ENCODE measurements around the gene FAM229B. TPM values are rescaled to one million over a fixed set of nuclear protein-coding genes. Genes with fewer than 3 reads are reported as not detected.
A peak's percentile ranks its signal among the peaks of the same experiment; 100 is the strongest.
"Not testable (repeated sequence)": the region's sequence is repeated elsewhere in the genome, so short reads cannot be mapped to it uniquely, and the experiment has no call there.

The FAM229B gene, protein sequence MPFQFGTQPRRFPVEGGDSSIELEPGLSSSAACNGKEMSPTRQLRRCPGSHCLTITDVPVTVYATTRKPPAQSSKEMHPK
- 14.4 TPM for polyA plus RNA-seq (ENCODE audit: insufficient read length)

DNA sequence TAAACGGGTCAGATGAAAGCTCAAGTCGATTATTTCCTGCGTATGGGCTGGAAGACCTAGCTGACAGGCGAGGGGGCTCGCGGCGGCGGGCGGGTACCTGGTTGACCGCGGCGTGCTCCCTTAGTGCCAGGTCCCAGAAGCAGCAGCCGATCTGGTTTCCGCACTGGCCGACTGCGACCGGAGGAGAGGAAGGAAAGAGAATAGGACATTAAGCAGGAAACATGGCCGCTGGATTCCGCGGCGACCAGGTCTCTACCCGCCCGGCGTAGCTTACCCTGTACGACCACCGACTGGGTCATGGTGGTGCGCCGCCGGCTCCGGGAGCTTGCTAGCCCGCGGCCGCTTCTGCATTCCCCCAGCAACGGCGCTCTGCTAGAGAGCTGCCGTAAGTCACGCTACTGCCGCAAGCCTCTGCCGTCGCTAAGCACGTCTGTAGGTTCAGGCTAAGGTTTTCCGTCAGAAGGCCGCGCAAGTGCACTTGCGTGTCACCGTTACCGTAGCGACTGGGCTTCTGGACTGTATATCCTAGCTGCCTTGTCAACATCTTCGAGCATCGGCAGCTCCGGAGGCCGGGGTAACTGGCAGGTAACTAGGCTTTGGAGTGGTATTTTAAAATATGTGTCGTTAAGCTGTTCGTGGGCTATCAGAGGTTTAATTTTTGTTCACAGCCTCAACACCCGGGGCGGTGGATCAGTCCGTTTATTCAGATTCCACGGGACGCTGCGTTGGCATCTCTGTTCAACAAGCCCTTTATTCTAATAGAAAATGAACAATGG, at the start of gene FAM229B, which contains the start of gene TUBE1:
FAM229B (plus strand) TSS at position 456 of the 776 bp plus-strand sequence. CDS start 11,693 bp downstream, outside the sequence.
TUBE1 (minus strand) TSS at position 347 of the 776 bp plus-strand sequence; CDS start at position 299, 48 bp downstream.
- peak; percentile 94 for DNase-seq

DNA sequence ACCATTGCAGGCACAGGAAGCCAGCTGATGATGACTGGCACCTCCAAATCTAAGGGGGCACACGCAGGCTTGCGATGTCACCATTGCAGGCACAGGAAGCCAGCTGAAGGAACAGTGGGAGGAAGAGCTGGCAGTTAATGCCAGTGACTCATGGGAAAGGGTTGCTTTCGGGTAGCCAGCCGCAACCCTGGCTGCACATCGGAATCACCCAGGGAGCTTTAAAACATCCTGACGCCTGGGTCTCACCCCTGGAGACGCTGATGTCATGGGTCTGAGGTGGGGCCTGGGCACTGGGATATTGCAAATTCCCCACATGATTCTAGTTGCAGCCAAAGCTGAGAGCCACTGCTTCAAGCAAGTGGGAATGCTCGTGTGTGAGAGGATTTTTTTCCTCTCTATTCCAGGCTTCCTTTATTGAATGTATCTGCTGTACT, 49.6 kb upstream of the FAM229B start:
- DNase-seq, result no peak

DNA sequence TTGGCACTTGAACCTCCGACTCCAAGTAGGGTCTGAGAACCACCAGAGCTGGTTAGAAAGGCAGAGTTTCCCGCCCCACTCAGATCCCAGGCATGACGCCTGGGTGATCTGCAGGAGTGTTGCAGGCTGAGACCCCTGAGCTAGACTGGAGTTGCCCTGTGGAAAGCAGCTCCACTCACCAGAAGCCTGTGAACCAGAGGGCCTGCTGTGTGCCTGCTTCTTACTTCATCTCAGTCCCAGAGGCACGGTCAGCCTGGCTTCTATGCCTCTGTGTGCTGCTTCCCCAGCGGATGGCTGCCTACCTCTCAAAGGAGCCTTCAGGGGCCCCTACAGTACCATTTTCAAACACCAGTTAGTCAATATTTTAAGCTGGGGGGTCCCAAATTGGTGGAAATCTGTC, 49.1 kb upstream of the FAM229B start:
- no peak for DNase-seq

DNA sequence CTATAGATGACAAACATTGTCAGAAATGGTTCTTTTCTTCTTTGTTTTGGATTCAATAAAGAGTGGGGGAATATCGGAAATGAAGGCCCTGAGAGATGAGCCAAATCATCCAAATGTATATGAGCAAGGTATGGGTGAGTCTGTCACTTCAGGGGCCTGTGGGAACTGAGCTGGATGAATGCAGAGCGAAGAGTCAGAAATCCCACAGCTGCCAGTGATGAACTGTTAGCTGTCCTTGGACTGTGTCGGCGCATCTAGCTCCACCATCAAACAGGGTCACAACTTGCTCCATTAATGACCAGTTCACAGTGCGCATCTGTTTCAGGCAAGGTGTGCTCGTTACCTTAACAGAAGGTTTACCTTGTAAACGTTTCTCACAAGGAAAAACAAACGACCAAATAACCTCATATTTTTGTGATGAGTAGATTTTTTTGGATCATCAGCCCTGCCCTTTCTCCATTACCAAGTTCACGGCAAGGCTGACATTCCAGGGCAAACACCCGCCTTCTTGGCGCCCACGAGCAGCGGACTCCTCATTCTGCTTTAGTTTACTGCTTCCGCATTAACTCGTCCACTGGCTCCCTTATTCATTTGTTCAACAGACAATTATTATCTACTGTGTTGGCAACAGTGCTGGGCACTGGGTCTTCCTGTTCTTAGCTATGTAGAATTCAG, 48.5 kb upstream of the FAM229B start:
- no peak for DNase-seq

DNA sequence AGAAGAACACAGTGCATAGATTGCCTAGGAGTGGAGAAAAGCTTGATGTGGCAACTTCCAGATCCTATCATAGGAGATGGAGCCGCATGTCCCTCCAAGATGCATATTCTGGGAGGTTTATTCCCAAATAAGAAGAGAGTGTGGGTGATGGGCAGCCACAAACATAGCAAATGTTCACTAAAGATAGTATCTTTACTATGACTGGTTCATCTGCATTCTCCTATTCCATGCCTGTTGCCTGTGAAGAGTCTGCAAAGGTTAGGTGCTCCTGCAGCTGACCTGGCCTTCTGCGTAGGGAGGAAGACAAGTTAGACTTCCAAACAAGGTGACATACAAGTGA, 48.0 kb upstream of the FAM229B start:
- DNase-seq, result no peak

DNA sequence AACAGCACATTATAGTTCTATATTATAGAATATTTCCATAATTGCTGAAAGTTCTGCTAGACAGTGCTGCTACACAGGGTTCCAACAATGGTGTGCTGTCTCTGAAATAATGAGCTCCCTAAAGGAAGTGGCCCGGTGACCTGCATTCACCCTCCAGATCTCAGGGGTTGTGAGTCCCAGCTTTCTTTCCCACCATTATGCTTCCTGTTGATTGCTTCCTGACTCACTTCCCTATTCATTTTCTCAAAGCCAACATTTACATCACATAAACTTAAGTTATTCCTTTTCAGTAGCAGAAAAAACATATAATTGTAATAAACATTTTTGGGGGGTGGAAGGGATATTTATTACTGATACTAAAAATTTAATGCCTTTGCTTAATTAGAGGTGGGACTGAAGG, 46.4 kb upstream of the FAM229B start:
- no peak for DNase-seq

DNA sequence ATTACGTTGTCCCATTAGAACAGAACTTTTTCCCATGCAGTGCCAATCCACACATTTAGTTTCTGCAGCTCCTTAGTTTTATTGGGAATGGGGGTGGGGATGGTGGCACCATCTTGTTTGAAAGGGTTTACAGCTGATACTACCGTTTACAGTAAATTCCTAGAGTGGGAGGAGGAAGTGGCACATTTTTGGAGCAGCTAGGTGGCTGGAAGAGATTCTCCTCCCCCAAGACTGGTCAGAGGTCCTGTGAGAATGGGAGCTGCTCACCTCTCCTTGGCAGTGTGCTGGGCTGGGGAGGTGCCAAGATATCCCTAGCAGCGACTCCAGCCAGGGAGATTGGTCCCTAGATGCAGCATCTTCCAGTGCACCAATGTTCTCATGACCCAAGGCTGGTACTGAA, 45.9 kb upstream of the FAM229B start:
- no peak for DNase-seq

DNA sequence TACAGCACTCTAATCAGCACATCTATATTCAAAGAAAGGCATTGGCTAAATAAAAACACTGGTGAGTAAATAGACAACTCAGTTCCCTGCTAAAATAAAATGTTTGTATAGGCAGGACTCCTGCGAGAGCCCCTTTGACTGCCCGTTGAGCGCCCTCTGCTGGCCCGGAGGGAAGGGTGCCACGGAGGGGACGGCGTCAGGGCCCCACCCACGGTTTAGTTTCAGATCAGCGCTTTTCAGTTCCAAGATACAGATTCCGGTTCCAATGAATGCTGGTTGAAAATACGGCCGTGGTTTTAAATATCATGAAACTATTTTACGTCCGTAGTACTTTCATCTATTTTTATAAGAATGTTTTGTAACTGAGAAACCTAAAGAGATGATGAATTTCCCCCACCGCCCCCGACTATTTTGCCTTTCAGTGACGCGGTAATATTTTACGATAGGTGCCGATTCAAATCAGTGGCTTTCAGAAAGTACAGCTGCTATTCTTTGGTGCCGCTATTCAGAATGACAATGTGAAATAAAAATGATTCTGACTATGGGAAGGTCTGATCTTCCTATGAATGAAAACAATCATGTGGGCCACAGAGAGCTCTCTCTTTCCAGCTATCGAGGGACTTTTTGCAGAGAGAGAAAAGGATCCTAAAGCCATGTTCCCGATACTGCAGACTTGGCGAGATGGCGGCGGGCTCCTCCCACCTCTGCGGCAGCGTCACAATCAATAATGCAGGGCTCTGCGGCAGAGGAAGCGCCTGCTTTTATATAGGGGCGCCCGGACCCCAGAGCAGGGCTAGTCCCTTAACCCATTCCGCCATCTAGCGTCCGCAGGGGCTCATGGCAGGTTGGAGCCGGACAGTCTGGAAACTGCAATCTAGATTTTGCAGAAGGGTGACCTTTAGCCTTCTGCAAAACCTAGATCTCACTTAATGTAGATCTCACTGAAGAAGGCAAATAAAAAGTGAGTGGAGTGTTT, 44.1 kb upstream of the FAM229B start:
- DNase-seq, result peak; percentile 93

DNA sequence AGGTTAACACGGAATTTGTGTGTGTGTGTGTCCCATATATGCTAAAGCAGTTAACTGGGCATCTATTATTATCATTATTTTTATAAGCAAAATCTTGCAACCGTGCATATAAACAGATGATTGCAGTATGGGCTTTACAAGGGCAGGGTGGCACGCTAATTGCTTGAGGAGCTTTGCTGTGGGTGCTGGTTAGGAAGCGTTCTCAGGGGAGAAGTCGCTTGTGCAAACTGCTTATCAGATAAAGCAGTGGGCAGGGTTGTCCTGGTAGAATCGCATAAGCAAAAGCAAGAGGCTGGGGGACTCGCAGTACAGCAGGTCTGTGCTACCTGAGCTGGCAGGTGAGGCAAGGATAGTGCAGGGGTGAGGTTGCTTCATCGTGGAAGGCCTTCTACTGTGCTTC, 43.2 kb upstream of the FAM229B start:
- no peak for DNase-seq

DNA sequence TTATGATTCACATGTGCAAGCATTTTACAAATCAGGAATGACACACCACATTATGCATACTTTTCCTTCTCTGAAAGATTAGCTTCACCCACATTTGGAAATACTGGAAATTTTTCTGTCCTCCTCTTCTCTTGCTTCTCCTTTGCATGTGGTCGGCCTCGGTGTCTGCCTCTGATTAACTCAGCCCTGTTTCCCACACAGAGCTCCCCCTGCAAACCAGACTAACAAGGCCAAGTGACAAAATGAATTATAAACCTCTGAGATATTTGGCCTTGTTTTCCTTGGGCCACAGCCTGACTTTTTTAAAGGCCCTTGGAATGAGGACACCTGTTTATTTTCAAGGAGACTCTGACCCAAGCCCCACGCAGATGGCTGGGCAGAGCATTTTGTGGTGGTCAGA, 42.5 kb upstream of the FAM229B start:
- DNase-seq, result no peak

DNA sequence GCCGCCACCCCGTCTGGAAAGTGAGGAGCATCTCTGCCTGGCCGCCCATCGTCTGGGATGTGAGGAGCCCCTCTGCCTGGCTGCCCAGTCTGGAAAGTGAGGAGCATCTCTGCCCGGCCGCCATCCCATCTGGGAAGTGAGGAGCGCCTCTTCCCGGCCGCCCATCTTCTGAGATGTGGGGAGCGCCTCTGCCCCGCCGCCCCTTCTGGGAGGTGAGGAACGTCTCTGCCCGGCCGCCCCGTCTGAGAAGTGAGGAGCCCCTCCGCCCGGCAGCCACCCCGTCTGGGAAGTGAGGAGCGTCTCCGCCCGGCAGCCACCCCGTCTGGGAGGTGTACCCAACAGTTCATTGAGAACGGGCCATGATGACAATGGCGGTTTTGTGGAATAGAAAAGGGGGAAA, 39.9 kb upstream of the FAM229B start:
- not testable (repeated sequence) for DNase-seq

DNA sequence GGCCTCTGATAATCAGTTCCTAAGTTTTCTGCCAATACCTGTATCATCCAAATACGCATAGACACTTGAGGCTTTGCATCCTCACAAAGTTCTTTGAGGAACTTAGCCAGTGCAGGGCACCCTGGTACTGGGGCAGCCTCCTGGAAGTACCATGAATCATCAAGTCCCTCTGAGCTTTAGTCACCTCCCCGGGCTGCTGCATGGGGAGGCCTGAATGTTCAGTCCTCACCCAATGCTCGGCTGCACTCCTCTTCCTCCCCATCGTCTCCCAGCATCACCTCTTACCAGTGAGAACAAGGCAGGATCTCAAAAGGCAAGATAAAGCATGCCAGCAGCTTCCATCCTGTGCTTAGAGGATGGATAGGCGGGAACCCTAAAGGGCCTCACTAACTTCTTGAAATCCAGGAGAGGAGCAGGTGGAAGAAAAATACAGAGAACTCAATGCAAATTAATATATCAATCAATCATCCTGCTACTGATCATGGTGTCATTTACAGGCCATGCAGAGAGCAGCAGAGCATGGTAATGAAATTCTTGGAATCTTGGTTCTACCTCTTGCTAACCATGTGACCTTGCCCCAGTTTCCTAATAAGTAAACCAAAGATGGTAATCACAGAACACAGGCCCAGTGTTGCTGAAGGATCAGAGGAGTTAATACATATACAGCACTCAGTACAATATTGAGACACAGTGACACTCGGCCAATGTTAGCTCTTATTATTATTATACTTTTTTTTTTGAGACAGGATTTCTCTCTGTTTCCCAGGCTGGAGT, 38.2 kb upstream of the FAM229B start:
- DNase-seq, result no peak

DNA sequence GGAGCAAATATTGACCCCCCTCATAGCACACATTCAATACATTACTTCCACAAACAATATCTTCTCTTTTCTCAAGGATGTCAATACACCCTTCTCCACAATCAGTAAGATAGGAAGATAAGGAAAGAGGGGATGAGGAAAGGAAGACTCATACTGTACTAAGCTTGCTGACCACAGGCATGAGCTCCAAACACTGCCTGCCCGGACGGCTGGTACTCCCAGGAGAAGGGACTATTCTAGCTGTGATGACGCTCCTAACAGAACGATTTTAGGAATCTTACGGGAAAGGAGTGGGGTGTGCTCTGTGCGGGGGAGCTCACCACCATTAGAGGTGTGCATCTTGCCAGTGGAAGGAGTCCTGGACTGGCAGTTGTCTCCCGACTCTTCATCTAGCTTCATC, 37.4 kb upstream of the FAM229B start:
- no peak for DNase-seq

DNA sequence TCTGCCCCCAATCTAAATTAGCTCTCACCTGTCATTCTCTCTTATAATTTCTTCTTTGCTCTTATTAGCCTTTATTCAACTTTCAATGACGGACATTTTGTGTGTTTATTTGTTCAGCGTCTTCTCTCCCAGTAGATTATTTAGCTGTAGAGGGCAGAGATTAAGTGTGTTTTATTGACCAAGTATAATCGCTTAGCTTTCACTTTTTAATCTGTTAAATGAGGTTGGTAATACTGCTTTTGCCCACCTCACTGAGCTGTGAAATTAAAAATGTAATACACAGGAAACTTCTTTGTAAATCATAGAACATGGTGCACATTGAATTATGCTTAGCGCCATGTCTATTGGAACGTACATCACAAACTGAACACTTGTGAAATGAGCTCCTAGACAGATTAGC, 37.0 kb upstream of the FAM229B start:
- no peak for DNase-seq

DNA sequence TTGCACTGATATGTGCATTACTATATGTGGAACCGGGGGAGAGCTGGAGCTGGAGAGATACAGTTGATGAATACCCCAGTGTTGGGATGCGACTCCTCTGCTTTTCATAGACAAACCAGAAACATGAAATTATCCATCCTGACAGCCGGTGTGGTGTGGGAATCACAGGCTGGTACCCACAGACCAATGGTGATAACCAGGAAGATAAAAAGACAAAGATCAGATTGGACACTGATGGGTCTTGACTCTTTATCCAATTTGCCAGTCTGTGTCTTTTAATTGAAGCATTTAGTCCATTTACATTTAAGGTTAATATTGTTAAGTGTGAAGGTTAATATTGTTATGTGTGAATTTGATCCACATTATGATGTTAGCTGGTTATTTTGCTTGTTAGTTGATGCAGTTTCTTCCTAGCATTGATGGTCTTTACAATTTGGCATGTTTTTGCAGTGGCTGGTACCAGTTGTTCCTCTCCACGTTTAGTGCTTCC, 36.1 kb upstream of the FAM229B start:
- DNase-seq, result not testable (repeated sequence)

DNA sequence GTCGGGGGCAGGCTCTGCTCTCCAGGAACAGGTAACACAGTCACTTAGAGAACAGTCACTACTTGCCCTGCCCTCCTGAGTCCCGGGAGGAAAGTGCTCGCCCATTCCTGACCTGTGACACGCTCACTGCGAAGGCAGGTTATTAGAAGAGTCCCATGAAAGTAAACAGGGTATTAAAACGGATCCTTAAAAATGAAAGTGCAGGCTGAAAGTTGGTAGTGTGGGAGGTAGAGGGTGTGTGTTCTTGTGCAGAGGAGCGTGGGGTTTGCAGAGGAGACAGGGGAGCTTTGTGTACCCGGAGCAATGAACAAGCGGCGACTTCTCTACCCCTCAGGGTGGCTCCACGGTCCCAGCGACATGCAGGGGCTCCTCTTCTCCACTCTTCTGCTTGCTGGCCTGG, 33.4 kb upstream of the FAM229B start, which contains the start of gene CCN6:
CCN6 (plus strand) TSS at position 104 of the 400 bp plus-strand sequence; CDS start at position 358, 254 bp downstream.
- DNase-seq, result no peak

DNA sequence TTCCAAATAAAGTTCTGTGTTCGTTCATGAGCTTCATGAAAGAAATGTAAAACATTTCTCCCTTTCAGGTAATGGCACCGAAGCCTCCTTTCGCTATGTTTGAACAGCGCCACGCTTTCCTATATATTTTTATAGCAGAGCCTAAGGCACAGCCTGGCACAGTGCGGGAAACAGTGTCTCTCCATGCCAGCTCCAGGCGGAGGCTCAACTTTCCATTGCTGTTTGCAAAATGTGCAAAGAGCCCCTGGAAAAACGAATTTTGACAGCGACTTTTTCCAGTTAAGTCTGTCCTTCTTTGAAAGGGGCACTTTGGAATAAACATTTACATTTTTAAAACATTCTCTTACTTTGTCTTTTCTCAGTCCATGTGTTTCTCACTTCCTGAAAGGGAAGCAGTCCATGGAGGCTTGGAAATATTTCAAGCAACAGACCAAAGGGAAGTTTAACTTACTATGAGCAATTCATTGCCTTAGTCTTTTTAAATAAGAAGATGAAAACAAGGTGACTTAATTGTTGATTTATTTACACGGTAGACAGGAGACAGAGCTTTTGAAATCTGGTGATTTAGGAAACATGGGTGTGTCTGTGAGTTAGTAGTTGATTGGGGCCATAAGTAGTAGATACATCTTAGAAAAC, 32.7 kb upstream of the FAM229B start:
- DNase-seq, result peak; percentile 52

DNA sequence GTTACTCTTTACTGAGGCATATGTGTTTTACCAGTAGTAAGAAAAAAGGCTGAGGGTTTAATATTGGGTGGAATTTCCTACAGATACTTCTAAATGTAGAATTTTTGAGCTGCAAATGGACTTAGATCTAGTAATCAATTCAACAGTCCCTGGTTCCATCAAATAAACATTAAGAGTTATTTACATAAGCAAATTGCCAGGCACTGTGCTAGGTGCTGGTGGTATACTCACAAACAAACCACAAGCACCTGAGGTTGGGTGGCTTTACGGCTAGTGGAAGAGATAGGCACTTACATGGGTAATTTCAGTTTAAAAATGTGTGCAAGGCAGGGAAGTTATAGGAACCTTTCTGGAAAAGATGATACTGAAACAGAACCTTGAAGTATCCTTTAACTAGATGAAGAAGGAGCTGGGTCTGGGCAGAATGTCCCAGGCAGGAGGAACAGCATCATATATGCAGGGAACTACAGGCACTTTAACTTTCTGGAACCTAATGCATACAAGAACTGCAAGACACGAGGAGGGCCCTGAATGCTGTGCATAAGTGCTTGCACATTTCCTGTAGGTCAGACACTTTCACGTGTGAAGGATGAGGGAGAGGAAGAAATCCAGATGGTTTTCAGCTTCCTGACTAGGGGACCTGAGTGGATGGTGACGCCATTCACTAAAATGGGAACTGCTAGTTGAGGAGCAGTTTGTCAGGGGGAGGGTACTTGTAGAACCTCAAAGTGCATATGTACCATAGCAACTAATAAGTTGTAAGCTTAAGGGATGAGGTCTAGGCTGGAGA, 29.0 kb upstream of the FAM229B start:
- DNase-seq, result no peak

DNA sequence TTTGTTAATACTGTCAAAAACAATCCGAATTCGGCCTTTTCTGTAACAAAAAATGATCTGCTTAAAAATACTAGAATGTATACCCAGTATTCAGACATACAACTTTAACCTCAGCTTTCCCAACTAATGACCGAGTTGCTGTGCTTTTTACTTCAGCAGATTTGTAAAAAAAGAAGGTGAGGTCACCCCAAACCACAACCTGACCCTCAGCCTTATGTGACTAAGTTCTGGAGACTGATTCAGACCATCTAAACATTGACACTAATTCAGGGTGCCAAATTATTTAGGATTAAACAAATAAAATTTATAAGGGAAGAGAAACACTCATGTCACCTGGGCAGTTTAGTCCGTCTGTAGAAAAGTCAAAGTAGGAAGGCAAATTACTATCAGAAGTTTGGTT, 25.8 kb upstream of the FAM229B start:
- no peak for DNase-seq

DNA sequence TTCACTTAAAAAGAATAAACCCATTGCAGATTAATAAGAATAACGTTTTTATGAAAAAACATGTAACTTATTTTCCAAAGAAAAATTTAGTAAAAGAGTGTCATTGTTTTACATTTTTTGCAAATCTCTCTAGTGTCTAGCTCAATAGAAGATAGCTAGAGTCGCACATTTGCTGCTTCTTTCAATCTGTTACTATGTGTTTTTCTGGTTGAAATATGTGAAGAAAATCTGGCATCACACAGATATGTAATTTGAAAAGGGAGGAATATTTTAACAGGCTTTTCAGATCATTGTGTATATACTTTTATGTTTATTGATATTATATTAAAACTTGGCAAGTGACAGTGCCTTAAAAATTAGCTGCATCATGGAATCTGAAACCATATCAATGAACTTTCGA, 24.4 kb upstream of the FAM229B start:
- no peak for DNase-seq

Data from hindlimb muscle (tissue), 1 donor.